Bronchial epithelial cell (primary cell): ENCODE data around the gene WDR1. TPM values are rescaled to one million over a fixed set of nuclear protein-coding genes. Genes with fewer than 3 reads are reported as not detected.

Experiments
- DNase-seq: peaks from one replicate; pipeline ENCODE4 v3.0.0-alpha.2; 2010; ENCODE audit warnings: low read depth
- FAIRE-seq: peaks from 2 replicates; lab custom pipeline; 2011; peaks lifted over from hg19 to GRCh38; lab: Jason Lieb, UNC
- H3K27me3 ChIP-seq: 2 replicates; pipeline ENCODE4 v1.5.1; 2011; ENCODE audit warnings: low read length; ENCODE audit not compliant: control insufficient read depth, insufficient read depth
- H3K36me3 ChIP-seq: 2 replicates; pipeline ENCODE4 v1.5.1; 2011; ENCODE audit warnings: low read length; ENCODE audit not compliant: control insufficient read depth, insufficient read depth
- H3K4me3 ChIP-seq: 2 replicates; pipeline ENCODE4 v1.5.1; 2011; ENCODE audit warnings: mild to moderate bottlenecking, low read depth, low read length, control low read depth
- total RNA-seq: library from RNA; depleted of rRNA; stranded (reverse); fragments of >200 nt; gene quantifications from 2 replicates; pipeline ENCODE4 v1.2.1, GENCODE V29; 2014
- TF ChIP-seq, protein P1 (sequence below): IDR thresholded peaks from 2 replicates; pipeline ENCODE4 v1.5.1; 2011; ENCODE audit warnings: mild to moderate bottlenecking, moderate library complexity, low read length, control low read depth, inconsistent platforms; ENCODE audit not compliant: insufficient read depth, severe bottlenecking

Gene WDR1
- total RNA-seq, 1 donor from 2014 or later = 290 TPM

DNA sequence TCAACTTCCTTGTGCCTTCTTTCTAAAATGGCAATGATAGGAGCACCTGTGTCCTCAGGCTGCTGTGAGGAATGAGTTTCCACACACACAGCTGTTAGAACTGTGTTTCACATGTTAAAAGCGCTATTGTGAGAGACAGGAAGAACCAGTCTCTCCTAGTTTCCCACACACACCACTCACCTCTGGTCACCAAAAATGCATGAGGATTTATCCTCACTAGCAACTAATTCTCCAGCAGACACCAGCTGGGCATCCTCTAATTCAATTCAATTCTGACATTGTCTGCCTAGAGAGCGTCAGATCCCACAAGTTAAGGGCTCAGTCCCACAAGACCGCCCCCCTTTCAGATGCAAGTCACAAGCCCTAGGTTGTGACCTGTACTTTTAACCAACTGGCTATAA is 66.3 kb downstream of the WDR1 start:
- H3K4me3 ChIP-seq = no peak overlapping the region
- no peaks in the 10 kb centered on the region for H3K36me3 ChIP-seq
- DNase-seq = peak; percentile 53
- TF ChIP-seq, protein P1, sequence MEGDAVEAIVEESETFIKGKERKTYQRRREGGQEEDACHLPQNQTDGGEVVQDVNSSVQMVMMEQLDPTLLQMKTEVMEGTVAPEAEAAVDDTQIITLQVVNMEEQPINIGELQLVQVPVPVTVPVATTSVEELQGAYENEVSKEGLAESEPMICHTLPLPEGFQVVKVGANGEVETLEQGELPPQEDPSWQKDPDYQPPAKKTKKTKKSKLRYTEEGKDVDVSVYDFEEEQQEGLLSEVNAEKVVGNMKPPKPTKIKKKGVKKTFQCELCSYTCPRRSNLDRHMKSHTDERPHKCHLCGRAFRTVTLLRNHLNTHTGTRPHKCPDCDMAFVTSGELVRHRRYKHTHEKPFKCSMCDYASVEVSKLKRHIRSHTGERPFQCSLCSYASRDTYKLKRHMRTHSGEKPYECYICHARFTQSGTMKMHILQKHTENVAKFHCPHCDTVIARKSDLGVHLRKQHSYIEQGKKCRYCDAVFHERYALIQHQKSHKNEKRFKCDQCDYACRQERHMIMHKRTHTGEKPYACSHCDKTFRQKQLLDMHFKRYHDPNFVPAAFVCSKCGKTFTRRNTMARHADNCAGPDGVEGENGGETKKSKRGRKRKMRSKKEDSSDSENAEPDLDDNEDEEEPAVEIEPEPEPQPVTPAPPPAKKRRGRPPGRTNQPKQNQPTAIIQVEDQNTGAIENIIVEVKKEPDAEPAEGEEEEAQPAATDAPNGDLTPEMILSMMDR = no peak
- no peak for FAIRE-seq
- H3K27me3 ChIP-seq = no peaks in the 10 kb centered on the region

DNA sequence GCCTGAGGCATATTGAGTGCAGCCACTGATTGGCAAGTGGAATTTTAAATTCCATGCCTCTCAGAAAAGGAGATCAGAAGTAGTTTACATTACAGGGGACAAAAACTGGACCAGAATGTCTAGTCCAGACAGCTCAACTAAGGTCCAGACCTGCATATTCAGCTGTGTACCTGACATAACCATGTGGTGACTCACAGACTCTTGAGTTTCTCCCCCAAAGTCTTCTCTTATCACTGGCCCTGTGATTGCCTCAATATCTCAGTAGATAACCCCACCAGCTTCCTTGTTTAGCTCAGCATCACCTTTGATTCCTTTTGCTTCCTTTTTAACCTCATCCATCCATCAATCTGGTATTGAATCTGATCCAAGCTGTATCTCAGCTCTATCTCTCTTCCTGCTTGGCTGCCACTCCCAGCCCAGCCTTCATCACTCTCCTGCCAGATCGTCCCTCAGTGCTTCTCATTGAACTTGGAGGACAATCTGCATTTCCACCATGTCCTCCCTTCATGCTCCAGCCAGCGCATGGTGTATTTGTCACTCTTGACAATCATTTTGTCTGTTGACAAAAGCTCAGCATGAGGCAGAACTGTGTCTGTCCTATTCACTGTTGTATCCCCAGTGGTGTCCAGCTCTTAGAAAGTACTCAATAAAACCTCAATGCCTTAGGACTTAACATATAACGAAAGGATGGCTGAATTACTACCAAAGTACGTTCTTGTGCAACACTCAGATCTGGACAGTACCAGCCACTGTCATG is 67.5 kb downstream of the WDR1 start:
- no peaks in the 10 kb centered on the region for H3K27me3 ChIP-seq
- TF ChIP-seq, protein P1 = no peak
- H3K36me3 ChIP-seq = no peaks in the 10 kb centered on the region
- peak; percentile 36 for FAIRE-seq
- no peak overlapping the region for H3K4me3 ChIP-seq
- peak; percentile 78 for DNase-seq

DNA sequence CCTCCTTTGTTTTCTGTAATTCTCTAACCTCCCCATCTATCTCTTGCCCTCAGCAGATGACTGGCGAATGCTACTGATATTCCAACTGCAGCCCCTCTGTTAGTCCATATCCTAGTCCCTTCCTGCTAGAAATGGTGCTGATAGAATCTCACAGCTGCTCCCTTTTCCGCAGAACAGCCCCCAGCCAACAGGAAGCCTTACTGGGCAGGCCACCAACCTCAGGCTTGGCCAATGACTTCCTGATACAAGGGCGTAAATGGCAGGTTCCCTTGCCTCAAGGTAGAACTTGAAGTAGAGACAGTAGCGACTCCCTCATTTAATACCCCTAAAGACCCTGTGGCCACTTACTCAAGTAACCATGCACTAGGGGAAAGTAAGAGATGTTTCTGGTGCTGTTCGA is 68.6 kb downstream of the WDR1 start:
- no peak for DNase-seq
- Histone ChIP-seq H3K36me3 (no peaks in the 10 kb centered on the region), H3K27me3 (no peaks in the 10 kb centered on the region), H3K4me3 (no peak overlapping the region)
- TF ChIP-seq, protein P1 = no peak
- no peak for FAIRE-seq

DNA sequence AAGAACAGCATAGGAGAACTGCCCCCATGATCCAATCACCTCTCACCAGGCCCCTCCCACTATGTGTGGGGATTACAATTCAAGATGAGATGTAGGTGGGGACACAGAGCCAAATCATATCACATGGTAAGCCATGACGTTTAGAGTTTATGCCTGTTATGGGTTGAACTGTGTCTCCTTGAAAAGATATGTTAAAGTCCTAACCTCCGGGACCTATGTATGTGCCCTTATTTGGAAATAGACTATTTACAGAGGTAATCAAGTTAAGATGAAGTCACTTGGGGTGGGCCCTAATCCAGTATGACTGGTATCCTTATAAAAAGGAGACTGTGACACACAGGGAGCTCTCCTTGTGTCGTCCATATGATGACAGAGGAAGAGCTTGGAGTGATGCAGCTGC is 70.1 kb downstream of the WDR1 start:
- Histone ChIP-seq H3K27me3 (no peaks in the 10 kb centered on the region), H3K36me3 (no peaks in the 10 kb centered on the region), H3K4me3 (no peak overlapping the region)
- no peak for FAIRE-seq
- DNase-seq = no peak
- TF ChIP-seq, protein P1 = no peak

DNA sequence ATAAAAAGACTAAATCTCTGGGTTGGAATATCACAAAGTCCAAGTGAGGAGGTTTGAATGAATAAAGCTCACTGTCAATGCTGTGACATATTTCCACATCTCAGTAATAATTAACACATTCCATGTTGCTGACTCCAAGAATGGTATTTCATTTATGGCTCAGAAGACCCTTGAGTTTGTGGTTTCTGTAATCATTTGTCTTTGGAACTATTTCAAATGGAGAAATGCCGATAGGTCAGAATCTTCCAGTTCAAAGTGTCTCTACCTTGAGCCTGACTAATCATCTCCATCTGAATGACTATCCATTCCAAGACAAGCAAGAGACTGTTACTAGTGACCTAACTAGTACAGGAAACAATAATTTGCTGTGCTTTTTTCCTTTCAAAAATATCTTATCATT is 71.1 kb downstream of the WDR1 start:
- DNase-seq (peak; percentile 59), FAIRE-seq (no peak)
- no peak overlapping the region for H3K4me3 ChIP-seq
- no peaks in the 10 kb centered on the region for H3K36me3 ChIP-seq
- no peaks in the 10 kb centered on the region for H3K27me3 ChIP-seq
- TF ChIP-seq, protein P1 = no peak

DNA sequence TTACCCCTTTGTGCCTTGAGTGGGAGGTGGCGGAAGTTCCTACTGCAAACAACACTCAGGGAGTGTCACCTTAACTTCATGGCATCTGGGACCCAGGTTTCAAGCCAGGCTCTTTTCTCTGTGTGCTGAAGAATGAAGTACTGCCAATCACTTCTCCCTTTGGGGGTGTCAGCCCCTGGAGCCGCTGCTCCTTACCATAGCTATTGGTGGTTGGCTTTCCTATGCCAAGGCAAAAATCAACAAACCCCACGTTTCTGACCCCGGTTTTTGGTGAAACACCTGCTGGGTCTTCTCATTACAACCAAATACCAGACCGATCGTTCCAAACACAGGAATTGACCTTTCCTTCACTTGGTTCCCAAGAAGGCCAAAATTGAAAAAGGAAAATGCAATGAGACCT is 75.6 kb downstream of the WDR1 start:
- FAIRE-seq (no peak), DNase-seq (no peak)
- no peak overlapping the region for H3K4me3 ChIP-seq
- TF ChIP-seq, protein P1 = no peak
- H3K27me3 ChIP-seq = no peaks in the 10 kb centered on the region
- no peaks in the 10 kb centered on the region for H3K36me3 ChIP-seq
